ENCODE measurements around the gene RNF114. TPM values are rescaled to one million over a fixed set of nuclear protein-coding genes. Genes with fewer than 3 reads are reported as not detected.

The RNF114 gene
- total RNA-seq, 2 experiments from 2014 or later, result 47.5 to 66.6 TPM

DNA sequence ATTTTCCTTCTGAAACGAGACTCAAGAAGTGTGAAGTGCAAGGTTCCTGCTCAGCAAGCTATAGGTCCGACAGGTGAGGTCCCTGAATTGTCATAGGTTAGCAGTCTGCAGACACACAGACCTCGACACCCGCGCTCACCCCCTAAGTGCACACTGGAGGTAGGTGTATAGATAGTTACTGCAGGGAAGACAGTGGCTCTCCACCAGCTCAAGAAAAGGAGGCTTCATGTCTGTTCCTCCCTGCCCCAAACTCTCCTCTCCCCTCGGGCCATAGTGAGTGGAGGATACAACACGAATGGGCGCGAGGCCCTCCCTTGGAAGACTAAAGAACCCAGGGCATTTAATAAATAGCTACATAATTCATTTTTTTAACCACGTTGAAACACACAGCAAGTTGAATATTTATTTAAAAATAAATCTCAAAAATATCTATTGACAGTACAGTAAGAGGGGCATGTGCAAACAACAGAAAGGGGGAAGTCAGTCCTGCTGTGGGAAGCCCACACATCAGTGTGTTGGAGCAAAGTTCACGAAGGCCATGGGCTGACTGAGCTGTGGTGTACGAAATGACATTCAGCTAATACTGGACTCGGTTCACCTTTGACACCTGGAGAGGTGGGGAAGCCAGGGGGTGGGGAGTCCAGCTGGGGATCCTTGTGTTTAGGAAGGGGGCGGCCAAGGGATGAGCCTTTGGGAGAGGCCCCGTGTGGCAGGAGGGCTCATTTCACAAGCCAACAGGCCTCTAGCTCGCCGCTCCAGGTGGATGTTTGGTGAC lies 31.6 kb upstream of the RNF114 start:
- H3K27me3 Mint-ChIP-seq, result no peaks in the 10 kb centered on the region
- intact Hi-C loops (cut with DNase I, micrococcal nuclease), result no loop called here
- no peak overlapping the region for H3K27ac Mint-ChIP-seq
- ATAC-seq (no peak), DNase-seq (no peak)
- H3K9me3 Mint-ChIP-seq (ENCODE audit: low read depth), result no peaks in the 10 kb centered on the region
- H3K4me3 Mint-ChIP-seq, result no peak overlapping the region
- ChIA-PET CTCF (interaction anchor here (0.5 to 1.2 kb wide), 5 partner anchors 10 to 367 kb away, joined by 3 to 5 read pairs (median 3); no protein-coding TSS in a partner anchor), POLR2A (no interaction called here)
- peaks cover 14% of the 10 kb centered on the region for H3K36me3 Mint-ChIP-seq (ENCODE audit: low read depth)
- no peaks in the 10 kb centered on the region for H3K4me1 Mint-ChIP-seq

- H3K4me3 Mint-ChIP-seq, result no peak overlapping the region
- DNase-seq, result no peak
- no peak for ATAC-seq
- ChIA-PET POLR2A (interaction anchor here (0.5 kb wide), 1 partner anchor 10 kb away, joined by 3 read pairs; no protein-coding TSS in a partner anchor), CTCF (interaction anchor here (0.6 to 1.2 kb wide), 3 partner anchors 9 to 194 kb away, joined by 3 read pairs; no protein-coding TSS in a partner anchor)
- intact Hi-C loops (cut with DNase I, micrococcal nuclease), result no loop called here
- no peaks in the 10 kb centered on the region for H3K27me3 Mint-ChIP-seq
- no peak overlapping the region for H3K27ac Mint-ChIP-seq
- peaks cover 14% of the 10 kb centered on the region for H3K36me3 Mint-ChIP-seq (ENCODE audit: low read depth)
- H3K9me3 Mint-ChIP-seq (ENCODE audit: low read depth), result no peaks in the 10 kb centered on the region
- H3K4me1 Mint-ChIP-seq, result no peaks in the 10 kb centered on the region
Observed at GRCh38 chr20:49905415-49906091, 30.6 kb upstream of the RNF114 start.

DNA sequence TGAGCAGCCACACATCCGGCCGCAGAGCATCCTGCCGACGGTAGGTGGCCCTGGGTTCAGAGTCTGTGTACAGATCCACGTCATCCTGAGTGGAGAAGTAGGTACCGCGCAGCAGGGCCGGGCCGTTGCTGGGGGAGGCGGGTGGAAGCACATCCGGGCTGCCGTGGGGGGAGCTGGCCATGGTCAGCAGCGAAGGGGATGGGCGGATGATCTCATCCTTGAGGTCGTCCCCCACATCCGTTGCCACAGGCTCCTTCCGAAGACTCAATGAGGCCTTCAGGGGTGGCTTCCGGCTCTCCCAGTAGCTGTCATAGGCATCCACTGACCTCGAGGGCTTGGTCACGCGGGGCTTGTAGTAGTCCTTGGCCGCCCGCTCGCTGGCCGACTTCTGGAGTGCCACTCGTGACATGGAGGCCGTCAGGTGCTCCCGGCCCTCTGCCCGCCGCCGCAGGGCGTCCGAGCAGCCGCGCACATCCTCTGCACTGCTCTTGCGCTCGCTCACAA lies 30.0 kb upstream of the RNF114 start:
- Mint-ChIP-seq H3K27ac (no peak overlapping the region), H3K9me3 (ENCODE audit: low read depth) (no peaks in the 10 kb centered on the region), H3K4me1 (no peaks in the 10 kb centered on the region), H3K36me3 (ENCODE audit: low read depth) (peaks cover 14% of the 10 kb centered on the region), H3K4me3 (no peak overlapping the region), H3K27me3 (no peaks in the 10 kb centered on the region)
- ChIA-PET POLR2A (interaction anchor here (0.5 kb wide), 1 partner anchor 10 kb away, joined by 3 read pairs; no protein-coding TSS in a partner anchor), CTCF (interaction anchor here (0.7 to 1.6 kb wide), 3 partner anchors 14 to 109 kb away, joined by 3 to 6 read pairs (median 3); no protein-coding TSS in a partner anchor)
- DNase-seq (no peak), ATAC-seq (no peak)
- intact Hi-C loops (cut with DNase I, micrococcal nuclease), result no loop called here

DNA sequence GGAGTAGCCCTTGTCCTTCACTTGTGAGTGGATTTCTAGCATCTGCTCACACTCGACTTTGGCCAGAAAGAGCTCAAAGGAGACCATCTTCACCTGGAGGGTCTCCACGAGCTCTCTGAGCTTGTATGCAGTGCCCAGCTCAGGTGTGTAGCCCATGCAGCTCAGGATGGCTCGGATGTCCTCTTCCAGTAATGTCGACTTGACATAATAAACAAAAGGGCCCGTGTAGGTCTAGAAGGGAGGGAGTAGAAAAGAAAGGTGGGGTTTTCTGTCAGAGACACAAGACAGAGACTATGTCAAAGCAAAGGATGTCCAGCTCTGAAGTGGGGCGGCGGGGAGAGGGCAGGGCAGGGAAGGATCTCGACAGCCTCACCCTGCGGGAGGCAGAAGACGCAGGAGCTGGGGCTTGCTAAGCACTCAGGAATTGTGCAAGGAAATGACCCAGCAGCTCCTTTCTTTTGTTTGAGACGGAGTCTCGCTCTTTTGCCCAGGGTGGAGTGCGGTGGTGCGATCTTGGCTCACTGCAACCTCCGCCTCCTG lies 29.5 kb upstream of the RNF114 start:
- intact Hi-C loops (cut with DNase I, micrococcal nuclease), result no loop called here
- no peaks in the 10 kb centered on the region for H3K9me3 Mint-ChIP-seq (ENCODE audit: low read depth)
- no peaks in the 10 kb centered on the region for H3K27me3 Mint-ChIP-seq
- H3K27ac Mint-ChIP-seq, result no peak overlapping the region
- CTCF ChIA-PET, result interaction anchor here (0.5 to 1.6 kb wide), 4 partner anchors 14 to 881 kb away, joined by 3 to 6 read pairs (median 3); no protein-coding TSS in a partner anchor
- no peaks in the 10 kb centered on the region for H3K4me1 Mint-ChIP-seq
- no peak for ATAC-seq
- POLR2A ChIA-PET, result interaction anchor here (0.5 kb wide), 1 partner anchor 238 kb away, joined by 3 read pairs; no protein-coding TSS in a partner anchor
- no peak for DNase-seq
- H3K4me3 Mint-ChIP-seq, result no peak overlapping the region
- H3K36me3 Mint-ChIP-seq (ENCODE audit: low read depth), result peaks cover 14% of the 10 kb centered on the region

GRCh38 chr20:49907405-49908257 lies 28.6 kb upstream of the RNF114 start:
- no peak overlapping the region for H3K4me3 Mint-ChIP-seq
- intact Hi-C loops (cut with DNase I, micrococcal nuclease), result no loop called here
- H3K27ac Mint-ChIP-seq, result no peak overlapping the region
- ATAC-seq (no peak), DNase-seq (no peak)
- H3K9me3 Mint-ChIP-seq (ENCODE audit: low read depth), result no peaks in the 10 kb centered on the region
- H3K36me3 Mint-ChIP-seq (ENCODE audit: low read depth), result peaks cover 14% of the 10 kb centered on the region
- CTCF ChIA-PET, result interaction anchor here (0.5 to 1.6 kb wide), 3 partner anchors 15 to 880 kb away, joined by 3 to 6 read pairs (median 3); no protein-coding TSS in a partner anchor
- POLR2A ChIA-PET, result interaction anchor here (0.5 kb wide), 1 partner anchor 239 kb away, joined by 3 read pairs; no protein-coding TSS in a partner anchor
- peaks cover 3% of the 10 kb centered on the region for H3K4me1 Mint-ChIP-seq
- H3K27me3 Mint-ChIP-seq, result no peaks in the 10 kb centered on the region

DNA sequence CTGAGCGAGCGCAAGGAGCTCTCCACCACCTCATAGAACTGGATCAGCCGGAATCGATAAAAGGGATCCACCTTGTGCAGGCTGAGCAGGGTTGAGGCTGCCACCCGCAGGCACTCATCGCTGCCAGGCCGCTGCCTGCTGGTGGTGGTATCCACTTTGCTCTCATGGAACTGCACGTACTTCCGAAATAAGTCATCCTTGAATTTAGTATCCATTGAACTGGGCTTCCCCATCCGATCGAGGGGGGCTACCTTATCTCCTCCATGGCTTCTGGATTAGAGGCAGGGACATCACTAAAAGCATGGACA lies 28.0 kb upstream of the RNF114 start:
- no peaks in the 10 kb centered on the region for H3K9me3 Mint-ChIP-seq (ENCODE audit: low read depth)
- H3K4me3 Mint-ChIP-seq, result no peak overlapping the region
- intact Hi-C loops (cut with DNase I, micrococcal nuclease), result no loop called here
- POLR2A ChIA-PET, result no interaction called here
- H3K36me3 Mint-ChIP-seq (ENCODE audit: low read depth), result peaks cover 14% of the 10 kb centered on the region
- peaks cover 6% of the 10 kb centered on the region for H3K4me1 Mint-ChIP-seq
- no peak for ATAC-seq
- CTCF ChIA-PET, result interaction anchor here (0.5 kb wide), 1 partner anchor 46 kb away, joined by 3 read pairs; no protein-coding TSS in a partner anchor
- DNase-seq, result no peak
- no peak overlapping the region for H3K27ac Mint-ChIP-seq
- no peaks in the 10 kb centered on the region for H3K27me3 Mint-ChIP-seq

DNA sequence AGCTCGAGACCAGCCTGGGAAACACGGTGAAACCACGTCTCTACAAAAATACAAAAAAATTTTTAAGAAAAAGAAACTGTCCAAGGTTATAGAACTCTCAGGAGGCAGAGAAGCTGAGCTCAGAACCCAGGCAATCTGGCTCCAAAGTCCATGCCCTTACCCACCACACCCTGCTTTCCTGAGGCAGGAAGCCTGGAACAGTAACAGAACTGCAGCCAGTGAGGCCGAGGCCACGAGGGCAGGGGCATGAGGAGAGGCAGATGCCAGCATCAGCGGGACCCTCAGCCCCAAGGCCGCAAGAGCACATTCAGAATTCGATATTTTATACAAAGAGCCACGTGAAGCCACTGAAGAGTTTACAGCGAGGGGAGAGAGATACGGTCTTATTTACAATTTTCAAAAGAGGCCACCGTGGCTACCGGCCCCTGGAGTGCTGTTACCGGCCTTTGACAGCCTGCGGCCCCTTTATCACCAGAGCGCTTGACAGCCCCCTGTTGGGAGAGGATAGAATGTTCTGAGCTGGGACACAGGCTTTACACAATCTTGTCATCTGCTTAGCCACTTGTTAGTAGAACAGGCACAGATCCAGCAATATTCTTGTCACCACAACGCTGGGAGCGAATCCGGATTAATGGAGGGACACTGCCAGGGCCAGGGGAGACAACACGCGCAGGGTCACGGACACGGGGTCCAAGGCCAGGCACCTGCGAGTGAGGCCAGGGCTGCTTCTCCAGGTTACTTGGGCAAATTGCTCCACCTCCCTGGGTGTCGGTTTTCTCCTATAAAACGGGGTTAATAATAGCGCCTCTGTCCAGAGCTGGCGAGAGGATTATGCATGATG lies 26.5 kb upstream of the RNF114 start:
- intact Hi-C loops (cut with DNase I, micrococcal nuclease), result no loop called here
- ChIA-PET POLR2A (no interaction called here), CTCF (interaction anchor here (0.6 to 1.4 kb wide), 4 partner anchors 11 to 329 kb away, joined by 3 read pairs; no protein-coding TSS in a partner anchor)
- H3K36me3 Mint-ChIP-seq (ENCODE audit: low read depth), result peaks cover 11% of the 10 kb centered on the region
- peaks cover 18% of the 10 kb centered on the region for H3K4me1 Mint-ChIP-seq
- H3K27ac Mint-ChIP-seq, result no peak overlapping the region
- ATAC-seq (no peak), DNase-seq (no peak)
- H3K9me3 Mint-ChIP-seq (ENCODE audit: low read depth), result no peaks in the 10 kb centered on the region
- no peaks in the 10 kb centered on the region for H3K27me3 Mint-ChIP-seq
- H3K4me3 Mint-ChIP-seq, result no peak overlapping the region

GRCh38 chr20:49910340-49910706 lies 25.9 kb upstream of the RNF114 start:
- intact Hi-C loops (cut with DNase I, micrococcal nuclease), result no loop called here
- POLR2A ChIA-PET, result no interaction called here
- Mint-ChIP-seq H3K4me3 (no peak overlapping the region), H3K27me3 (no peaks in the 10 kb centered on the region), H3K27ac (no peak overlapping the region), H3K4me1 (peaks cover 18% of the 10 kb centered on the region), H3K36me3 (ENCODE audit: low read depth) (peaks cover 7% of the 10 kb centered on the region), H3K9me3 (ENCODE audit: low read depth) (no peaks in the 10 kb centered on the region)
- no peak for DNase-seq
- no peak for ATAC-seq
- CTCF ChIA-PET, result interaction anchor here (0.6 to 1.1 kb wide), 3 partner anchors 9 to 277 kb away, joined by 3 read pairs; no protein-coding TSS in a partner anchor

GRCh38 chr20:49913399-49914047 lies 22.7 kb upstream of the RNF114 start:
- ATAC-seq (no peak), DNase-seq (no peak)
- no peaks in the 10 kb centered on the region for H3K36me3 Mint-ChIP-seq (ENCODE audit: low read depth)
- CTCF ChIA-PET, result interaction anchor here (0.6 to 2.7 kb wide), 10 partner anchors 9 to 668 kb away, joined by 3 to 11 read pairs (median 4); no protein-coding TSS in a partner anchor
- intact Hi-C loops (cut with DNase I, micrococcal nuclease), result loop anchor here in 1 of 2 experiments (2.0 kb wide), 3 partner anchors 15 to 867 kb away; partner anchors contain the start of genes B4GALT5 and CSE1L
- no peaks in the 10 kb centered on the region for H3K27me3 Mint-ChIP-seq
- H3K9me3 Mint-ChIP-seq (ENCODE audit: low read depth), result no peaks in the 10 kb centered on the region
- H3K4me1 Mint-ChIP-seq, result peaks cover 27% of the 10 kb centered on the region
- H3K4me3 Mint-ChIP-seq, result peak overlapping the region; percentile 99
- POLR2A ChIA-PET, result interaction anchor here (0.6 kb wide), 3 partner anchors 96 to 600 kb away, joined by 3 to 4 read pairs (median 4); no protein-coding TSS in a partner anchor
- H3K27ac Mint-ChIP-seq, result no peak overlapping the region

Measured in activated CD4-positive, alpha-beta T cell treated with anti-CD3 and anti-CD28 coated beads for 36 hours (primary cell).